GM23338 (cell line): ENCODE results near the gene PCOLCE2. TPM values are rescaled to one million over a fixed set of nuclear protein-coding genes. Genes with fewer than 3 reads are reported as not detected.

Experiments
- ETS1 ChIP-seq: IDR thresholded peaks from 2 replicates; pipeline ENCODE4 v1.6.1; 2016; ENCODE audit warnings: antibody characterized with exemption
- EZH2 ChIP-seq: fragments of 200-600 bp; sonication (generic); IDR thresholded peaks from one replicate; pipeline ENCODE4 v1.8.0; 2017; ENCODE audit warnings: antibody characterized with exemption, mild to moderate bottlenecking, low read depth; ENCODE audit not compliant: unreplicated experiment
- POLR2AphosphoS5 ChIP-seq: IDR thresholded peaks from 2 replicates; pipeline ENCODE4 v1.6.1; 2016; ENCODE audit warnings: antibody characterized with exemption, low read depth
- REST ChIP-seq: IDR thresholded peaks from one replicate; pipeline ENCODE4 v1.6.1; 2018; ENCODE audit warnings: antibody characterized with exemption; ENCODE audit not compliant: unreplicated experiment
- ZNF462 ChIP-seq: fragments of 250-450 bp; sonication (Bioruptor Pico); IDR thresholded peaks from 2 replicates; pipeline ENCODE4 v1.5.0; 2020; ENCODE audit warnings: mild to moderate bottlenecking, moderate library complexity
- polyA plus RNA-seq: library from polyadenylated mRNA; unstranded; fragments of >200 nt; fragmentation: Nextera tagmentation; extraction: Ambion mirVana; gene quantifications from 2 replicates; pipeline ENCODE4 v1.2.1, GENCODE V29; 2016
- total RNA-seq: library from RNA; depleted of rRNA; stranded (reverse); fragments of >200 nt; shearing (Covaris generic); gene quantifications from 2 replicates; pipeline ENCODE4 v1.2.3, GENCODE V29; 2014

PCOLCE2 gene
- total and polyA plus RNA-seq, 2 experiments from 2014 or later: 17.7 to 22.6 TPM

- TF ChIP-seq ZNF462 (CRISPR knock-in tag) (no peak), ETS1 (no peak), EZH2 (no peak), REST (no peak), POLR2AphosphoS5 (no peak)
These were observed 7.4 kb upstream of the PCOLCE2 start (continued) for GRCh38 chr3:142896201-142896755.
